NCI-H69 (cell line): ENCODE results near the gene COPS3.
"Not testable (repeated sequence)": the region's sequence is repeated elsewhere in the genome, so short reads cannot be mapped to it uniquely, and the experiment has no call there.

Experiments used
- DNase-seq: peaks from one replicate; lab custom pipeline; 2025; lab: John Stamatoyannopoulos, UW

COPS3 gene

GRCh38 chr17:17301659-17302058 lies 20.6 kb upstream of the COPS3 start:
- not testable (repeated sequence) for DNase-seq

- DNase-seq = no peak
Measured at GRCh38 chr17:17300624-17301568, 19.9 kb upstream of the COPS3 start.

GRCh38 chr17:17298108-17298507 lies 17.1 kb upstream of the COPS3 start:
- DNase-seq = no peak

- peak; percentile 9 for DNase-seq
Measured at GRCh38 chr17:17297217-17297616, 16.2 kb upstream of the COPS3 start.

GRCh38 chr17:17295141-17295540 lies 14.1 kb upstream of the COPS3 start:
- no peak for DNase-seq

GRCh38 chr17:17289701-17290100 lies 8.7 kb upstream of the COPS3 start:
- DNase-seq = no peak

GRCh38 chr17:17289086-17289485 lies 8.0 kb upstream of the COPS3 start:
- DNase-seq = no peak

- DNase-seq = no peak
Measured at GRCh38 chr17:17285951-17286350, 4.9 kb upstream of the COPS3 start.

- DNase-seq = no peak
Measured at GRCh38 chr17:17279316-17279715, 1.7 kb downstream of the COPS3 start.

- DNase-seq = not testable (repeated sequence)
Measured at GRCh38 chr17:17277431-17277830, 3.6 kb downstream of the COPS3 start.

GRCh38 chr17:17275971-17276370 lies 5.1 kb downstream of the COPS3 start:
- no peak for DNase-seq

GRCh38 chr17:17269926-17270773 lies 10.9 kb downstream of the COPS3 start:
- peak; percentile 2 for DNase-seq

GRCh38 chr17:17264430-17264829 lies 16.6 kb downstream of the COPS3 start:
- no peak for DNase-seq

GRCh38 chr17:17258998-17259397 lies 22.0 kb downstream of the COPS3 start:
- no peak for DNase-seq

GRCh38 chr17:17258011-17258410 lies 23.0 kb downstream of the COPS3 start:
- no peak for DNase-seq

GRCh38 chr17:17256316-17256715 lies 24.7 kb downstream of the COPS3 start:
- DNase-seq = no peak

- not testable (repeated sequence) for DNase-seq
Measured at GRCh38 chr17:17255689-17256088, 25.4 kb downstream of the COPS3 start.

GRCh38 chr17:17254036-17254435 lies 27.0 kb downstream of the COPS3 start:
- DNase-seq = no peak

- no peak for DNase-seq
Measured at GRCh38 chr17:17253406-17253805, 27.6 kb downstream of the COPS3 start.

- no peak for DNase-seq
Measured at GRCh38 chr17:17252149-17252661, 28.8 kb downstream of the COPS3 start.

- no peak for DNase-seq
Measured at GRCh38 chr17:17246879-17247278, 34.2 kb downstream of the COPS3 start.

- DNase-seq = no peak
Measured at GRCh38 chr17:17243163-17243562, 37.9 kb downstream of the COPS3 start.

GRCh38 chr17:17242246-17242645 lies 38.8 kb downstream of the COPS3 start:
- no peak for DNase-seq
